GM12891 (cell line): ENCODE results near the gene TRPV6.

Experiments used
- PAX5 ChIP-seq: IDR thresholded peaks from 2 replicates; pipeline ENCODE4 v1.6.1; 2011; ENCODE audit warnings: low read length, moderate library complexity, mild to moderate bottlenecking; ENCODE audit not compliant: insufficient read depth, severe bottlenecking
- POLR2A ChIP-seq: IDR thresholded peaks from 2 replicates; pipeline ENCODE4 v1.6.1; 2011; ENCODE audit warnings: low read depth, low read length, control low read depth
- POLR2AphosphoS5 ChIP-seq: IDR thresholded peaks from 2 replicates; pipeline ENCODE4 v1.6.1; 2011; ENCODE audit warnings: low read depth, low read length, control low read depth
- POU2F2 ChIP-seq: IDR thresholded peaks from 2 replicates; pipeline ENCODE4 v1.6.1; 2011; ENCODE audit warnings: low read depth, mild to moderate bottlenecking, control low read depth, low read length, moderate library complexity
- SPI1 ChIP-seq: IDR thresholded peaks from 2 replicates; pipeline ENCODE4 v1.6.1; 2011; ENCODE audit warnings: low read depth, low read length, control low read depth
- TAF1 ChIP-seq: IDR thresholded peaks from 2 replicates; pipeline ENCODE4 v1.6.1; 2011; ENCODE audit warnings: low read depth, low read length, control low read depth

GRCh38 chr7:142899661-142900060 lies 14.1 kb upstream of the TRPV6 start:
- no peak for TF ChIP-seq TAF1
- TF ChIP-seq POLR2AphosphoS5, result no peak
- TF ChIP-seq POLR2A, result no peak
- no peak for TF ChIP-seq POU2F2
- no peak for TF ChIP-seq SPI1
- no peak for TF ChIP-seq PAX5
